Epithelial cell of esophagus (primary cell): ENCODE results near the gene SLC37A1.
"Not testable (repeated sequence)": the region's sequence is repeated elsewhere in the genome, so short reads cannot be mapped to it uniquely, and the experiment has no call there.

Experiments used
- DNase-seq: peaks from one replicate; pipeline ENCODE4 v3.0.0; 2010; ENCODE audit warnings: low read depth
- H3K4me3 ChIP-seq: 2 replicates; pipeline ENCODE4 v1.5.1; 2011; ENCODE audit warnings: mild to moderate bottlenecking, low read length, control low read depth
- CTCF ChIP-seq: IDR thresholded peaks from 2 replicates; pipeline ENCODE4 v1.5.1; 2011; ENCODE audit warnings: low read depth, mild to moderate bottlenecking, low read length, control low read depth, inconsistent platforms; ENCODE audit not compliant: insufficient read depth; ENCODE audit errors: missing control alignments

Gene SLC37A1

GRCh38 chr21:42614811-42615351 lies 101.2 kb downstream of the SLC37A1 start:
- H3K4me3 ChIP-seq = no peak overlapping the region
- no peak for TF ChIP-seq CTCF
- DNase-seq = peak; percentile 96

- H3K4me3 ChIP-seq, DNase-seq: not testable (repeated sequence)
Measured at GRCh38 chr21:42615377-42615776, 101.7 kb downstream of the SLC37A1 start.

DNA sequence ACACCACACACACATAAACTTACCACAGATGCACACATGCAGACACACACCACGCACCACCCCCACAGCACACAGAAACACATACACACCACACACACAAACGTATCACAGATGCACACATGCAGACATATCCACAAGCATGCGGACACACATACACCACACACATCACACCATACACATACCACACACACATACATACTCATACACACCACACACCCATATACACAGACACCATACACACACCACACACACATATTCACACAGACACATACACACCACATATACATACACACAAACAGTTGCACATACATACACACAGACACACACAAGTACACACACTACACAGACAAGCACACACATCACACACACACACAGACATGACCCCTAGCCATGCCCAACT lies 102.3 kb downstream of the SLC37A1 start:
- TF ChIP-seq CTCF = no peak
- DNase-seq = no peak
- H3K4me3 ChIP-seq = no peak overlapping the region

DNA sequence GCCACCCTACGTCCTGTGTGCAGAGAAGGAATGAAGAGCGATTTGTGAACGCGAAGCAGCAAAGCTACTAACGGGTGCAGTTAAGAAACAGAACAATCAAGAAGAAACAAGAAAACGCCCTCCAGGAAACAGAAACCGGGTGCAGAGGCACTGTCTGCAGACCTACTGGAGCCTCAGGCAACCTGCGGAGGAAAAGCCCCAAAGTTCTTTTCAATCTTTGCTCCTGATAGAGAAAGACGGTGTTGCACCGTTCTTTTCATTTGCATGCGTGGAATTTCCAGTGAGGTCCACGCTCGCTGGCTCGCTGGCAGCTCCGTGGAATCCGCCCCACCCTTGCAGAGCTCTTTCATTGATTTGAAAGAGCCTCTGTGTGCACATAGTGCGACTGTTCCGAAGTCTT lies 102.8 kb downstream of the SLC37A1 start:
- H3K4me3 ChIP-seq = no peak overlapping the region
- no peak for DNase-seq
- TF ChIP-seq CTCF = no peak

- no peak for DNase-seq
- TF ChIP-seq CTCF = no peak
- no peak overlapping the region for H3K4me3 ChIP-seq
Measured at GRCh38 chr21:42616941-42617340, 103.3 kb downstream of the SLC37A1 start.

- DNase-seq = no peak
- H3K4me3 ChIP-seq = no peak overlapping the region
- TF ChIP-seq CTCF = no peak
Measured at GRCh38 chr21:42617486-42617885, 103.8 kb downstream of the SLC37A1 start.

DNA sequence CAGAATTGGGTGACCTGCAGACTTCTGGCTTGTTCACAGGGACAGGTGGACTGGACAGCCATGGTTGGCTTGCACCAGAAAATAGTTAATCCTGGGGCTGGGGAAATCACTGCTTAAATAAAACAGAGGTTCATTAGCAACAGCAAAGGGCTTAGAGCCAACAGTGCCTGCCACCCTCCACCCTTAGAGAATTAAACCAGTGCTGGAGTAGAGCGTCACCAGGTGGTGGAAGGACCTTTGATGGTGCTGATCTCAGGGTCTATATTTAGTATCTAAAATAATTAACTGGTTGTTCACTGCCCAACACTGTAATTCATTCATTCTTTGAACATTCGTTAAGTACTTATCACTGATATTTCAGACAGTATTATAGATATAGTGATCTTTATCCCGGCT lies 105.1 kb downstream of the SLC37A1 start:
- no peak for DNase-seq
- no peak for TF ChIP-seq CTCF
- H3K4me3 ChIP-seq = no peak overlapping the region

DNA sequence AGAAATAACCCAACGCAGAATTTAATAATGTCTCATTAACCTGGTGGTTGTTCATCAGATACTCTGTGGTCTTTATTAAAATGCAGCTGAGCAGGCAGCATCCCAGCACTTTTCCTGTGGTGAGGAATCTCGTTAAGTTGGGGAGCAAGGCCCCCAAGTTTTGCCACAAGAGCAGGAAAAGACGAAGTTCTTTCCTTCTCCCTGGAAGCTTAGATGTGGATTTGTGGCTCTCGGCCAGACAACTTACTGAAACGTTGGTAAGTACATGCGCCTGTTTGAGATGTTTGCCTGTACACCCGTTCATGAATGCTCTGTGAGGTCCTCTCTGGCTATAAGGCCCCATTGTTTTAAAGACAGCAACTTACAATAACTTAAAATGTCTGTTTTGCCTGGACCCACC lies 105.5 kb downstream of the SLC37A1 start:
- H3K4me3 ChIP-seq = no peak overlapping the region
- no peak for TF ChIP-seq CTCF
- DNase-seq = no peak
